ENCODE measurements around the gene OASL. TPM values are rescaled to one million over a fixed set of nuclear protein-coding genes. Genes with fewer than 3 reads are reported as not detected.

Gene OASL
- total and polyA plus RNA-seq, 10 donors = 1.9 to 4.8 (median 3.4) TPM

- Histone ChIP-seq H3K9me3 (no peaks in the 10 kb centered on the region), H3K4me3 (no peak overlapping the region), H3K4me1 (peaks cover 0 to 37% (median 16%) of the 10 kb centered on the region in 6 donors), H3K36me3 (no peaks in the 10 kb centered on the region), H3K27me3 (replicated peaks in 1 of 7) (no peaks in the 10 kb centered on the region), H3K27ac (no peak overlapping the region)
- intact Hi-C loops (cut with DNase I; ENCODE audit: low total_unique reads) = no loop called here
- TF ChIP-seq POLR2A (IDR thresholded peaks at IDR 0.05) = no peak
- TF ChIP-seq, protein P1, sequence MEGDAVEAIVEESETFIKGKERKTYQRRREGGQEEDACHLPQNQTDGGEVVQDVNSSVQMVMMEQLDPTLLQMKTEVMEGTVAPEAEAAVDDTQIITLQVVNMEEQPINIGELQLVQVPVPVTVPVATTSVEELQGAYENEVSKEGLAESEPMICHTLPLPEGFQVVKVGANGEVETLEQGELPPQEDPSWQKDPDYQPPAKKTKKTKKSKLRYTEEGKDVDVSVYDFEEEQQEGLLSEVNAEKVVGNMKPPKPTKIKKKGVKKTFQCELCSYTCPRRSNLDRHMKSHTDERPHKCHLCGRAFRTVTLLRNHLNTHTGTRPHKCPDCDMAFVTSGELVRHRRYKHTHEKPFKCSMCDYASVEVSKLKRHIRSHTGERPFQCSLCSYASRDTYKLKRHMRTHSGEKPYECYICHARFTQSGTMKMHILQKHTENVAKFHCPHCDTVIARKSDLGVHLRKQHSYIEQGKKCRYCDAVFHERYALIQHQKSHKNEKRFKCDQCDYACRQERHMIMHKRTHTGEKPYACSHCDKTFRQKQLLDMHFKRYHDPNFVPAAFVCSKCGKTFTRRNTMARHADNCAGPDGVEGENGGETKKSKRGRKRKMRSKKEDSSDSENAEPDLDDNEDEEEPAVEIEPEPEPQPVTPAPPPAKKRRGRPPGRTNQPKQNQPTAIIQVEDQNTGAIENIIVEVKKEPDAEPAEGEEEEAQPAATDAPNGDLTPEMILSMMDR (IDR thresholded peaks at IDR 0.05 in 8 of 11, conservative IDR thresholded peaks at IDR 0.05 in 3 of 11) = no peak
- no peak for TF ChIP-seq POLR2AphosphoS5 (IDR thresholded peaks at IDR 0.05)
- DNase-seq = no peak
- WGBS, 5 donors = 82 to 96% (median 85%) methylated on average over 5 to 8 of the region's 8 CpGs
Measured at GRCh38 chr12:121086781-121087295, 47.8 kb upstream of the OASL start.

DNA sequence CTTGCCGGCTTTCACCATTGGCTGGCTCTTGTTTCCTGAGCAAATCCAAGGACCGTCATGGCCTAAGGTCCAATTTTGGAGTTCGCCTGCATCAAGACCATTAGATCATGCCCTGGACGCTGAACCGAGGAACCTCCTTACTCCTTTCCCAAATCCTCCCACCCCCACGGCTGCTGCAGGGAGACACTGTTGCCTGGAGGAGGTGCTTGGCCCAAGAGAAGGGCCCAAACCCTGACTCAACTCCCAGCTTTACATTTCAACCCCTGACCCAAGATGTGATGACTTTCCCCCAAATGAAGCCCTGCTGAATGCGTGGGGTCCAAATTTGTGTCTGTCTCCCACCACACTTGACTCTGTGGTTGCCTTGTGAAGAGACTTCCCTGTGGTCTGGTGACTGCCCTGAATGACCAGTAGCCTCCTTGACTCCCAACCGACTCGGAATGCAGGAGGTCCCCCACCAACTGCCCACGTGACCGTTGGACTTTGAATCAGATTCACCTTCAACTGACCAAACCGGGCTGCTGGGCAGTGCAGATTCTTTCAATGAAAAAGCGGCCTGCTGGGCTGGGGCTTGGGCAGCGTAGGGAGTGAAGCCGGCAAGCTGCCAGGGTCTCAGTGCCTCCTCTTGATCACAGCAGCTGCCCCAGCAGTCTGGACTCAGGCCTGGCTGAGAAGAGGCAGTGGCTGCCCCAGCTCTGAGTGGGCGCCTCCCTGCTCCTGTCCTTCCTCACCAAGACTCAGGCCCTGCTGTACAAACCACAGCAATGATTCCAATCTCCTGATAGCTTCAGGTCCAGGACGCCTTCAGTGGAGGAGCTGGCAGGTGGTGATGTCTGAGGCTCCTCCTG lies 46.7 kb upstream of the OASL start:
- H3K4me1 ChIP-seq = peaks cover 0 to 35% (median 14%) of the 10 kb centered on the region in 6 donors
- intact Hi-C loops (cut with DNase I; ENCODE audit: low total_unique reads) = no loop called here
- 86 to 93% (median 92%) methylated on average over 17 of the region's 17 CpGs for WGBS, 5 donors

DNA sequence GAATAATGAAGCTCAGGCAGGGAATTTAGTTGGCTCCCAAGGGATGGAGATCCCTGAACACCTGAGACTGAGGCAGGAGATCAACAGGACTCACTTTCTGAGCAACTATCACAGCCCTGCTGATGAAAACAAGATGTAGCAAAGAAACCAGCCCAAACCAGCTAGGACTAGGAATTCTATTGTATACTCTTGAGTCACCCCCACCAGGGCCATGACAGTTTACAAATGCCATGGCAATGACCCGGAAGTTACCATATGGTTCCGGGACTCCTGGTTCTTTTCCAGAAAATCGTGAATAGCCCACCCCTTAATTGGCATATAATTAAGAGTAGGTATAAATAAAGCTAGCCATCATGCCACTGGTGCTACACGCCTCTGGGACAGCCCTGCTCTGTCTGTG lies 46.0 kb upstream of the OASL start:
- 87 to 94% (median 89%) methylated on average over 4 of the region's 4 CpGs for WGBS, 5 donors
- TF ChIP-seq POLR2A (IDR thresholded peaks at IDR 0.05) (no peak), POLR2AphosphoS5 (IDR thresholded peaks at IDR 0.05) (no peak)
- TF ChIP-seq, protein P1 (IDR thresholded peaks at IDR 0.05 in 8 of 11, conservative IDR thresholded peaks at IDR 0.05 in 3 of 11) = no peak
- Histone ChIP-seq H3K4me3 (no peak overlapping the region), H3K27ac (no peak overlapping the region), H3K9me3 (no peaks in the 10 kb centered on the region), H3K27me3 (replicated peaks in 1 of 7) (no peaks in the 10 kb centered on the region), H3K36me3 (no peaks in the 10 kb centered on the region), H3K4me1 (peaks cover 0 to 29% (median 11%) of the 10 kb centered on the region in 6 donors)
- DNase-seq = no peak
- intact Hi-C loops (cut with DNase I; ENCODE audit: low total_unique reads) = no loop called here

More for the DNA sequence above, 46.7 kb upstream of the OASL start:
- Histone ChIP-seq H3K27me3 (replicated peaks in 1 of 7) (no peaks in the 10 kb centered on the region), H3K4me3 (no peak overlapping the region), H3K9me3 (no peaks in the 10 kb centered on the region), H3K27ac (no peak overlapping the region), H3K36me3 (no peaks in the 10 kb centered on the region)
- DNase-seq = no peak
- TF ChIP-seq POLR2A (IDR thresholded peaks at IDR 0.05) (no peak), POLR2AphosphoS5 (IDR thresholded peaks at IDR 0.05) (no peak)

DNA sequence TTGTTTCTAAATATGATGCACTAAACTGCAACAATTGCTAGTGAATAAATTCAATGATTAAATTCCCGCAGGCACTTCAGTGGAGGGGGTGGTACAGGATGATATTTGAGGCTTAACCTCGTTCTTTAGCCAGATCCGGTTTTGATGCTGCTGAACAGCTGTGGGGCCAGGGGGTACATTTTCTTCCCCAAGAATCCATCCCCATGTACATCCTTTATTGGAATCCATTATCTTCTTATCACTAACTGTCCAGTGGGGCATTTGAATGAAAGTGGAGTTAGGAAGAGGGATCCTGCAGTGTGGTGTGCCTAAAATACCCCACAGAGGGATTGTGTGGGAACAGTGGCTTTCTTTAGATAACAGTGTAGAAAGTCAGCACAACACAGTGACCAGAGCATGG lies 45.2 kb upstream of the OASL start:
- Histone ChIP-seq H3K9me3 (no peaks in the 10 kb centered on the region), H3K36me3 (no peaks in the 10 kb centered on the region), H3K27ac (no peak overlapping the region), H3K4me1 (peaks cover 0 to 21% (median 8%) of the 10 kb centered on the region in 6 donors), H3K4me3 (no peak overlapping the region), H3K27me3 (replicated peaks in 1 of 7) (no peaks in the 10 kb centered on the region)
- TF ChIP-seq, protein P1 (IDR thresholded peaks at IDR 0.05 in 8 of 11, conservative IDR thresholded peaks at IDR 0.05 in 3 of 11) = no peak
- TF ChIP-seq POLR2AphosphoS5 (IDR thresholded peaks at IDR 0.05) = no peak
- no peak for TF ChIP-seq POLR2A (IDR thresholded peaks at IDR 0.05)
- DNase-seq = no peak
- intact Hi-C loops (cut with DNase I; ENCODE audit: low total_unique reads) = no loop called here
- 77 to 89% (median 85%) methylated on average over 3 of the region's 3 CpGs for WGBS, 5 donors

Measured in spleen (tissue), 11 donors.